GM18520 (cell line): ENCODE data around the gene EXD3.
"Not testable (repeated sequence)": the region's sequence is repeated elsewhere in the genome, so short reads cannot be mapped to it uniquely, and the experiment has no call there.

Source experiments
- ATAC-seq: cut with Tn5 transposase; IDR thresholded peaks from one replicate; pipeline ENCODE4 v1.9.1; 2021; ENCODE audit not compliant: unreplicated experiment

Gene EXD3

GRCh38 chr9:137394866-137395665 lies 27.9 kb downstream of the EXD3 start:
- no peak for ATAC-seq

- ATAC-seq: no peak
Measured at GRCh38 chr9:137393176-137394150, 29.5 kb downstream of the EXD3 start.

- ATAC-seq: no peak
Measured at GRCh38 chr9:137392232-137393007, 30.5 kb downstream of the EXD3 start.

GRCh38 chr9:137391411-137391754 lies 31.6 kb downstream of the EXD3 start:
- ATAC-seq: no peak

GRCh38 chr9:137390553-137391410 lies 32.2 kb downstream of the EXD3 start:
- no peak for ATAC-seq

GRCh38 chr9:137389428-137389746 lies 33.6 kb downstream of the EXD3 start:
- no peak for ATAC-seq

- ATAC-seq: no peak
Measured at GRCh38 chr9:137388589-137389427, 34.2 kb downstream of the EXD3 start.

- ATAC-seq: no peak
Measured at GRCh38 chr9:137387891-137388560, 34.9 kb downstream of the EXD3 start.

- ATAC-seq: no peak
Measured at GRCh38 chr9:137387114-137387890, 35.7 kb downstream of the EXD3 start.

GRCh38 chr9:137386507-137387113 lies 36.4 kb downstream of the EXD3 start:
- not testable (repeated sequence) for ATAC-seq

- ATAC-seq: no peak
Measured at GRCh38 chr9:137385061-137385655, 37.8 kb downstream of the EXD3 start.

- no peak for ATAC-seq
Measured at GRCh38 chr9:137383784-137384756, 38.9 kb downstream of the EXD3 start.

GRCh38 chr9:137383081-137383783 lies 39.7 kb downstream of the EXD3 start:
- ATAC-seq: no peak

- ATAC-seq: no peak
Measured at GRCh38 chr9:137382444-137383080, 40.4 kb downstream of the EXD3 start.
